Measurements from ENCODE around the gene BBS2. TPM values are rescaled to one million over a fixed set of nuclear protein-coding genes. Genes with fewer than 3 reads are reported as not detected.
"Not testable (repeated sequence)": the region's sequence is repeated elsewhere in the genome, so short reads cannot be mapped to it uniquely, and the experiment has no call there.

Gene BBS2
- polyA plus RNA-seq, 4 donors = 14.3 to 32.1 (median 20.0) TPM

- not testable (repeated sequence) for DNase-seq; H3K27ac ChIP-seq (ENCODE audit: low read depth in 1 of 3, low read length in 2 of 3); H3K36me3 ChIP-seq (ENCODE audit: control insufficient read depth in 3 of 3, insufficient read depth in 2 of 3, low read depth in 1 of 3, low read length in 3 of 3); H3K4me3 ChIP-seq (ENCODE audit: low read depth in 1 of 3, low read length in 3 of 3); FAIRE-seq; H3K4me1 ChIP-seq (ENCODE audit: control insufficient read depth in 3 of 3, insufficient read depth in 2 of 3, low read depth in 1 of 3, low read length in 2 of 3); H3K27me3 ChIP-seq (ENCODE audit: control insufficient read depth in 3 of 3, insufficient read depth in 3 of 3, low read length in 3 of 3); H3K9me3 ChIP-seq (ENCODE audit: control insufficient read depth in 2 of 2, insufficient read depth in 1 of 2, low read depth in 1 of 2, low read length in 1 of 2)
- 91 to 100% (median 95%) methylated on average over 1 of the region's 1 CpG for WGBS, 3 donors
These were observed 31.0 kb downstream of the BBS2 start for GRCh38 chr16:56488868-56489267.

DNA sequence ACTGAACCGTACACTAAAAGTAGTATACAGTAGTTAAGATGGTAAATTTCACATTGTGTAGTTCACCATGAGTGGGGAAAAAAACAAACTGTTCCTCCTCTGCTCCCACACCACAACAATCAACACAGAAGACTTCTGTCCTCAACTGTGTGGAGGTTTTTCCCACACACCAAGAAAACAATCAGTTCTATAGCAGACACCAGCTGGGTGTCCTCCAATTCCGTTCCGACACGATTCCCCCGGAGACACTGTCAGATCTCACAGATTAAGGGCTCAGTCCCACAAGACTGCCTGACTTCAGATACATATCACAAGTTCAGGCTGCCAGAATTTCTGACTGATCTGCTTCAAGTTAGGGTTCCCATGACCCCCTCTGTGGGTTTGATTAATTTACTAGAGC is 31.8 kb downstream of the BBS2 start:
- peaks cover 0 to 6% (median 3%) of the 10 kb centered on the region in 3 donors for H3K36me3 ChIP-seq (ENCODE audit: control insufficient read depth in 3 of 3, insufficient read depth in 2 of 3, low read depth in 1 of 3, low read length in 3 of 3)
- no peak overlapping the region for H3K27ac ChIP-seq (ENCODE audit: low read depth in 1 of 3, low read length in 2 of 3)
- no peaks in the 10 kb centered on the region for H3K4me1 ChIP-seq (ENCODE audit: control insufficient read depth in 3 of 3, insufficient read depth in 2 of 3, low read depth in 1 of 3, low read length in 2 of 3)
- no peak overlapping the region for H3K4me3 ChIP-seq (ENCODE audit: low read depth in 1 of 3, low read length in 3 of 3)
- no peak for FAIRE-seq
- H3K27me3 ChIP-seq (ENCODE audit: control insufficient read depth in 3 of 3, insufficient read depth in 3 of 3, low read length in 3 of 3) = no peaks in the 10 kb centered on the region
- 68 to 92% (median 87%) methylated on average over 5 of the region's 5 CpGs for WGBS, 3 donors
- H3K9me3 ChIP-seq (ENCODE audit: control insufficient read depth in 2 of 2, insufficient read depth in 1 of 2, low read depth in 1 of 2, low read length in 1 of 2) = no peaks in the 10 kb centered on the region
- no peak for DNase-seq

- H3K27ac ChIP-seq (ENCODE audit: low read depth in 1 of 3, low read length in 2 of 3) = no peak overlapping the region
- no peak overlapping the region for H3K4me3 ChIP-seq (ENCODE audit: low read depth in 1 of 3, low read length in 3 of 3)
- H3K9me3 ChIP-seq (ENCODE audit: control insufficient read depth in 2 of 2, insufficient read depth in 1 of 2, low read depth in 1 of 2, low read length in 1 of 2) = no peaks in the 10 kb centered on the region
- DNase-seq (no peak), FAIRE-seq (no peak)
- H3K4me1 ChIP-seq (ENCODE audit: control insufficient read depth in 3 of 3, insufficient read depth in 2 of 3, low read depth in 1 of 3, low read length in 2 of 3) = no peaks in the 10 kb centered on the region
- H3K36me3 ChIP-seq (ENCODE audit: control insufficient read depth in 3 of 3, insufficient read depth in 2 of 3, low read depth in 1 of 3, low read length in 3 of 3) = peaks cover 0 to 20% (median 3%) of the 10 kb centered on the region in 3 donors
- H3K27me3 ChIP-seq (ENCODE audit: control insufficient read depth in 3 of 3, insufficient read depth in 3 of 3, low read length in 3 of 3) = no peaks in the 10 kb centered on the region
These were observed 36.4 kb downstream of the BBS2 start for GRCh38 chr16:56483394-56483793.

DNA sequence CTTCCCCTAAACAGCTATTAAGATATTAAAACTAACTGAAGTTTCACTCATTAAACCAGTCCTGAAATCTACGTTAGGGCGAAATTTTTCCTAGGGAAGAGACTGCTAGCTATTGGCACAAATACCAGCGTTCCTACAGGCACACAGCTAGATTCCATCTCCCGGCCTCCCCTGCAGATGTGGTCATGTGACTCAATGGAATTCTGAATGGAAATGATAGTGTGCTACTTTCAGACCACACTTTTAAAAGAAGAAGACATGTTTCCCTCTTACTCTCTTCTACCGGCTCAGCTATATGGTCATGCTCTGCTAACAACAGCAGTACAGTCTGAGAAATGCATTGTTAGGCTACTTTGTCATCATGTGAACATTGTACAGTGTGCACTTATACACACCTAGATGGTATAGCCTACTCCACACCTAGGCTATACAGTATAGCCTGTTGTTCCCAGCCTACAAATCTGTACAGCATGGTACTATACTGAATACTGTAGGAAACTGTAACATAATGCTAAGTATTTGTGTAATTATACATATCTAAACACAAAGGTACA is 37.1 kb downstream of the BBS2 start:
- WGBS, 3 donors = 89 to 91% (median 91%) methylated on average over 5 of the region's 5 CpGs
- Histone ChIP-seq H3K4me3 (ENCODE audit: low read depth in 1 of 3, low read length in 3 of 3) (no peak overlapping the region), H3K27me3 (ENCODE audit: control insufficient read depth in 3 of 3, insufficient read depth in 3 of 3, low read length in 3 of 3) (no peaks in the 10 kb centered on the region), H3K36me3 (ENCODE audit: control insufficient read depth in 3 of 3, insufficient read depth in 2 of 3, low read depth in 1 of 3, low read length in 3 of 3) (peaks cover 0 to 22% (median 3%) of the 10 kb centered on the region in 3 donors), H3K9me3 (ENCODE audit: control insufficient read depth in 2 of 2, insufficient read depth in 1 of 2, low read depth in 1 of 2, low read length in 1 of 2) (no peaks in the 10 kb centered on the region), H3K4me1 (ENCODE audit: control insufficient read depth in 3 of 3, insufficient read depth in 2 of 3, low read depth in 1 of 3, low read length in 2 of 3) (no peaks in the 10 kb centered on the region), H3K27ac (ENCODE audit: low read depth in 1 of 3, low read length in 2 of 3) (no peak overlapping the region)
- no peak for FAIRE-seq
- no peak for DNase-seq

DNA sequence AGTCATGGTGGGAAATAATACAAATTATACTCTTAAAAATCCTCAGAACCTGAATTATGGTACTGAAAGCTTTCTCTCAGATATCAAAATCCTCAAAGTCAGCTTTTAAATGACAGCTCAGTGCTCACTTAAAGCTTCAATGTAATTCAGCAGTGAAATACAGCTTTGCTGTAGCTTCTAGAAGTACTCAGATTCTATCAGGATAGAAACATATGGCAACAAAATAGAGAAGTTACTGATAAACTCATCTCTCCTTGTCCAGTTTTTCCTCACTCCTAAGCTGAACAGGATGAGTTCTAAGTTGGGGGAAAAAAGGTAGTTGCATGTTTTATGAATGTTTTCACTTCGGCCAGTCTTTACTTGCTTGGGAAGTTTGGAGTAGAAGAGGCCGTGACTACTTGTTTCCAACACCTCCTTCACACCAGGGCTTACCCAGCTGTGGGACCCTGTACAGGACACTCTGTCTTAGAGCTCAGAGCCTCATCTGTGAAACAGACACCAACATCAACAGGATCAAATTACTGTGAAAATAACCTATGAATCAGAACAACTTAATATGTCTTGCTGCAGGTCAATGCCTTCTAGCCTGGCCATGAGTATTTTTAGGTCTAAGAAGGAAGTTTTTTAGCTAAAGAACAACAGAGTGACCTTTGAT is 38.2 kb downstream of the BBS2 start:
- peaks cover 0 to 22% (median 7%) of the 10 kb centered on the region in 3 donors for H3K36me3 ChIP-seq (ENCODE audit: control insufficient read depth in 3 of 3, insufficient read depth in 2 of 3, low read depth in 1 of 3, low read length in 3 of 3)
- H3K9me3 ChIP-seq (ENCODE audit: control insufficient read depth in 2 of 2, insufficient read depth in 1 of 2, low read depth in 1 of 2, low read length in 1 of 2) = no peaks in the 10 kb centered on the region
- no peak for FAIRE-seq

DNA sequence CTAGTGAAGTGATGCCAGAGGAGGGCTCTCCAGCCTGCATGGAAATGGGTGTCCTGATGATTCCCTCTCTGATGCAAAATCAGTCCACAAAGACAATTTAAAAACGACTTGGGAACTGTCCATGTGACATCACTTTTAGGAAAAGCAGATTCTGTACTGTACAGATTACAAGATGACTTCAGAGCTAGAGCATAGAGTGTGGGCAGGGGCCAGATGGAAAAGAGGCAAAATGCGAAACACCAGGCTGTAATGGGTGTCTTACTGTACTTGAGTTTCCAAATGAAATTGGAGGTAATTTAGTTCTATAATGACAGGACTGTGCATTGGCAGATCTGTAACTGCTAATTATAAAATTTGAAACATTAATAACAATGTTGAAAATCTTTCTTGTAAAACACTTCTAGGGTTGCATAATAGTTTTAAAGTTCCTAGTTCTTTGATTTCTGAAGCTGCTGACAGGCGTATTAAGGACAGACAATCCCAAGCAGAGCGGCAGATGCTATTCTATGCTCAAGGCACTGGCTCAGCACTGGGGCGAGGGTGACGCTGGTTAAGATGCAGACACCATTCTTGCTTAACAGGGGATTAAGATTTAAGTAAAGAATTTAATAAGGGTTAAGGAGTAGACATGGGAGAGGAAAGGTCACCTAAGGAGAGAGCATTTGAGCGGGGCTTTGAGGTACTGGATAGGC is 38.9 kb downstream of the BBS2 start:
- H3K9me3 ChIP-seq (ENCODE audit: control insufficient read depth in 2 of 2, insufficient read depth in 1 of 2, low read depth in 1 of 2, low read length in 1 of 2) = no peaks in the 10 kb centered on the region
- H3K4me1 ChIP-seq (ENCODE audit: control insufficient read depth in 3 of 3, insufficient read depth in 2 of 3, low read depth in 1 of 3, low read length in 2 of 3) = no peaks in the 10 kb centered on the region
- peaks cover 4 to 22% (median 11%) of the 10 kb centered on the region in 3 donors for H3K36me3 ChIP-seq (ENCODE audit: control insufficient read depth in 3 of 3, insufficient read depth in 2 of 3, low read depth in 1 of 3, low read length in 3 of 3)
- no peak overlapping the region for H3K27ac ChIP-seq (ENCODE audit: low read depth in 1 of 3, low read length in 2 of 3)
- FAIRE-seq (no peak), DNase-seq (no peak)
- 89 to 91% (median 90%) methylated on average over 7 of the region's 7 CpGs for WGBS, 3 donors
- no peak overlapping the region for H3K4me3 ChIP-seq (ENCODE audit: low read depth in 1 of 3, low read length in 3 of 3)
- no peaks in the 10 kb centered on the region for H3K27me3 ChIP-seq (ENCODE audit: control insufficient read depth in 3 of 3, insufficient read depth in 3 of 3, low read length in 3 of 3)

More for the DNA sequence above, 38.2 kb downstream of the BBS2 start:
- WGBS, 3 donors = 97 to 98% (median 97%) methylated on average over 2 of the region's 2 CpGs
- no peak for DNase-seq
- Histone ChIP-seq H3K27me3 (ENCODE audit: control insufficient read depth in 3 of 3, insufficient read depth in 3 of 3, low read length in 3 of 3) (no peaks in the 10 kb centered on the region), H3K27ac (ENCODE audit: low read depth in 1 of 3, low read length in 2 of 3) (no peak overlapping the region), H3K4me1 (ENCODE audit: control insufficient read depth in 3 of 3, insufficient read depth in 2 of 3, low read depth in 1 of 3, low read length in 2 of 3) (no peaks in the 10 kb centered on the region), H3K4me3 (ENCODE audit: low read depth in 1 of 3, low read length in 3 of 3) (no peak overlapping the region)

DNA sequence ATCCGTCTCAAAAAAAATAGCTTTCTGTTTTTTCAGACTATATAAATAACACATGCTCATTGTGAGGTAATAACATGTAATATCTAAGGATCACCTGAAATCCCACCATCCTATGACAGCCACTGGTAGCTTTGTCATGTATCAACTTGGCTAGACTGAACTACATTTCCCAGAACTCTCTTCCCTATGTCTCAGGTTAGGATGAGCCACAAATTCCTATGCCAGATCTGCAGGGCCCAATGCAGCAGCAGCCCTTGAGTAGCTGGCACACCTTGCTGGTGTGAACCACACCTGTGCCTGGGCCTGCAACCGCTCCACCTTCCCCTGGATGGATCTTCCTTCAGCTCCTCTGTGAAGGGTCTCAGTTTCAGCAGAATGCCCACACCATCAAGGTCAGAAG is 40.4 kb downstream of the BBS2 start:
- WGBS, 3 donors = 93 to 100% (median 97%) methylated on average over 2 of the region's 2 CpGs
- no peak for FAIRE-seq
- no peak overlapping the region for H3K27ac ChIP-seq (ENCODE audit: low read depth in 1 of 3, low read length in 2 of 3)
- H3K4me1 ChIP-seq (ENCODE audit: control insufficient read depth in 3 of 3, insufficient read depth in 2 of 3, low read depth in 1 of 3, low read length in 2 of 3) = no peaks in the 10 kb centered on the region
- H3K36me3 ChIP-seq (ENCODE audit: control insufficient read depth in 3 of 3, insufficient read depth in 2 of 3, low read depth in 1 of 3, low read length in 3 of 3) = peaks cover 11 to 22% (median 18%) of the 10 kb centered on the region in 3 donors
- H3K4me3 ChIP-seq (ENCODE audit: low read depth in 1 of 3, low read length in 3 of 3) = no peak overlapping the region
- no peaks in the 10 kb centered on the region for H3K9me3 ChIP-seq (ENCODE audit: control insufficient read depth in 2 of 2, insufficient read depth in 1 of 2, low read depth in 1 of 2, low read length in 1 of 2)
- no peak for DNase-seq
- no peaks in the 10 kb centered on the region for H3K27me3 ChIP-seq (ENCODE audit: control insufficient read depth in 3 of 3, insufficient read depth in 3 of 3, low read length in 3 of 3)

DNA sequence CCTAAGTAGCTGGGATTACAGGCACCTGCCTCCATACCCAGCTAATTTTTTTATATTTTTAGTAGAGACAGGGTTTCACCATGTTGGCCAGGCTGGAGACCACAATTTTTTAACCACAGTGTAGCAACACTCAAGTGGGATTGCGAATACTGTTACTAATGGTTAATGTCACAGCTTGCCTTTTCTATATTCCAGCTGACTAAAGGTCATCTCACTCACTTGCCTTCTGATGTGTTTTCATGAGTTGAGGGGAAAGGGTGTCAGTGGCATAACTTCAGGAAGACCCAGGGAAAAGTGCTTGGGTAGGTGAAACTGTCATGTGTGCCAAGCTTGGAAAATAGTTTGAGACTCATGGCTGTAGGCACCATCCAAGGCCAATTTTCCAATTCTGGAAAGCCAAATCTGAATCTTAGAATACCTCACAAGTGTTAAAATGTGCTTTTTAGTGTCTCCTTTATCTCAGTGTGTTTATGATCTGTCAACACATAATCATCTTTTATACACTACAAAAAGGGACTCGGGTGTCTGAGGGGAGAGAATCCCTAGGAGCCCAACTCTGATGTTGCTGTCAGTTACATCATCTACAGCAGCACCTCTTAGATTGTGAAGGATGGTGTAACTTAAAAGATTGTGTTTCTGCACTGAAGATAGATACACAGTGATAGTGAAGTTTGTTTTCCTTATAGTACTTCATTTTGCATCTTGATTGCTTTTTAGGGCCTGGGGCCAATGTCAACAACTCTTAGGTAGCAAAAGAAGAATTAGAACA is 41.4 kb downstream of the BBS2 start:
- FAIRE-seq = no peak
- peaks cover 16 to 26% (median 20%) of the 10 kb centered on the region in 3 donors for H3K36me3 ChIP-seq (ENCODE audit: control insufficient read depth in 3 of 3, insufficient read depth in 2 of 3, low read depth in 1 of 3, low read length in 3 of 3)
- H3K27ac ChIP-seq (ENCODE audit: low read depth in 1 of 3, low read length in 2 of 3) = no peak overlapping the region
- 69 to 79% (median 72%) methylated on average over 2 of the region's 2 CpGs for WGBS, 3 donors
- H3K27me3 ChIP-seq (ENCODE audit: control insufficient read depth in 3 of 3, insufficient read depth in 3 of 3, low read length in 3 of 3) = no peaks in the 10 kb centered on the region
- no peaks in the 10 kb centered on the region for H3K4me1 ChIP-seq (ENCODE audit: control insufficient read depth in 3 of 3, insufficient read depth in 2 of 3, low read depth in 1 of 3, low read length in 2 of 3)
- H3K4me3 ChIP-seq (ENCODE audit: low read depth in 1 of 3, low read length in 3 of 3) = no peak overlapping the region
- no peaks in the 10 kb centered on the region for H3K9me3 ChIP-seq (ENCODE audit: control insufficient read depth in 2 of 2, insufficient read depth in 1 of 2, low read depth in 1 of 2, low read length in 1 of 2)
- DNase-seq = no peak
